Measurements from ENCODE around the gene ABHD6.
"Not testable (repeated sequence)": the region's sequence is repeated elsewhere in the genome, so short reads cannot be mapped to it uniquely, and the experiment has no call there.

ABHD6 gene

GRCh38 chr3:58210761-58211460 lies 26.7 kb upstream of the ABHD6 start, which contains the start of gene DNASE1L3:
DNASE1L3 (minus strand) TSS chr3:58210972; CDS start chr3:58210906, 66 bp downstream.
- DNase-seq = no peak

GRCh38 chr3:58214484-58215316 lies 22.9 kb upstream of the ABHD6 start:
- DNase-seq = peak; percentile 76

- no peak for DNase-seq
Observed at GRCh38 chr3:58215317-58216025, 22.1 kb upstream of the ABHD6 start.

- DNase-seq = no peak
Observed at GRCh38 chr3:58216496-58217195, 20.9 kb upstream of the ABHD6 start.

GRCh38 chr3:58217209-58217811 lies 20.3 kb upstream of the ABHD6 start:
- DNase-seq = peak; percentile 76

GRCh38 chr3:58218904-58219303 lies 18.7 kb upstream of the ABHD6 start:
- DNase-seq = peak; percentile 66

GRCh38 chr3:58222161-58222724 lies 15.3 kb upstream of the ABHD6 start:
- DNase-seq = no peak

GRCh38 chr3:58223855-58224254 lies 13.7 kb upstream of the ABHD6 start:
- DNase-seq = no peak

- not testable (repeated sequence) for DNase-seq
Observed at GRCh38 chr3:58227933-58228332, 9.7 kb upstream of the ABHD6 start.

- DNase-seq = no peak
Observed at GRCh38 chr3:58230876-58231552, 6.6 kb upstream of the ABHD6 start.

GRCh38 chr3:58231666-58232065 lies 5.9 kb upstream of the ABHD6 start:
- DNase-seq = no peak

- DNase-seq = no peak
Observed at GRCh38 chr3:58234516-58234931, 3.1 kb upstream of the ABHD6 start.

- DNase-seq = no peak
Observed at GRCh38 chr3:58235970-58236369, 1.6 kb upstream of the ABHD6 start.

- no peak for DNase-seq
Observed at GRCh38 chr3:58236527-58237237, 910 bp upstream of the ABHD6 start.

GRCh38 chr3:58237941-58238681 lies 519 bp downstream of the ABHD6 start:
- DNase-seq = peak; percentile 25

- DNase-seq = no peak
Observed at GRCh38 chr3:58238830-58239229, 1.2 kb downstream of the ABHD6 start.

- no peak for DNase-seq
Observed at GRCh38 chr3:58241306-58242044, 3.9 kb downstream of the ABHD6 start.

GRCh38 chr3:58242340-58242739 lies 4.7 kb downstream of the ABHD6 start:
- no peak for DNase-seq

- DNase-seq = not testable (repeated sequence)
Observed at GRCh38 chr3:58242860-58243259, 5.3 kb downstream of the ABHD6 start.

Measured in activated CD4-positive, alpha-beta T cell treated with anti-CD3 and anti-CD28 coated beads, Interleukin-2, amount 50 U/mL, for 16 hours (primary cell).